Measurements from ENCODE around the gene FAM163B.

Gene FAM163B

GRCh38 chr9:133622555-133622954, 13.4 kb upstream of the FAM163B start:
- no peak for DNase-seq (ENCODE audit: extremely low read depth, low read depth)

GRCh38 chr9:133621725-133622267, 12.6 kb upstream of the FAM163B start:
- no peak for TF ChIP-seq CTCF (IDR thresholded peaks at IDR 0.05; ENCODE audit: low read depth, low read length)
- no peak for DNase-seq (ENCODE audit: extremely low read depth, low read depth)

More at GRCh38 chr9:133622555-133622954, 13.4 kb upstream of the FAM163B start:
- TF ChIP-seq CTCF (IDR thresholded peaks at IDR 0.05; ENCODE audit: low read depth, low read length), result no peak

GRCh38 chr9:133619791-133620190, 10.6 kb upstream of the FAM163B start:
- TF ChIP-seq CTCF (IDR thresholded peaks at IDR 0.05; ENCODE audit: low read depth, low read length), result no peak
- no peak for DNase-seq (ENCODE audit: extremely low read depth, low read depth)

- TF ChIP-seq CTCF (IDR thresholded peaks at IDR 0.05; ENCODE audit: low read depth, low read length), result no peak
- DNase-seq (ENCODE audit: extremely low read depth, low read depth), result no peak
These were observed 9.5 kb upstream of the FAM163B start for GRCh38 chr9:133618726-133619125.

- no peak for DNase-seq (ENCODE audit: extremely low read depth, low read depth)
- no peak for TF ChIP-seq CTCF (IDR thresholded peaks at IDR 0.05; ENCODE audit: low read depth, low read length)
These were observed 7.6 kb upstream of the FAM163B start for GRCh38 chr9:133616643-133617405.

GRCh38 chr9:133615606-133616188, 6.5 kb upstream of the FAM163B start:
- DNase-seq (ENCODE audit: extremely low read depth, low read depth), result no peak
- TF ChIP-seq CTCF (IDR thresholded peaks at IDR 0.05; ENCODE audit: low read depth, low read length), result no peak

GRCh38 chr9:133615186-133615585, 6.0 kb upstream of the FAM163B start:
- DNase-seq (ENCODE audit: extremely low read depth, low read depth), result no peak
- no peak for TF ChIP-seq CTCF (IDR thresholded peaks at IDR 0.05; ENCODE audit: low read depth, low read length)
